ENCODE data around the gene SMARCA2.

SMARCA2 gene

GRCh38 chr9:2242831-2243330, 227.7 kb downstream of the SMARCA2 start:
- TF ChIP-seq CTCF (IDR thresholded peaks at IDR 0.05; ENCODE audit: insufficient read depth, low read depth, low read length, missing control alignments) = no peak
- no peak for DNase-seq (ENCODE audit: low read depth)

More at GRCh38 chr9:2242831-2243330, 227.7 kb downstream of the SMARCA2 start:
- peak overlapping the region; percentile 58 for H3K4me3 ChIP-seq (ENCODE audit: low read length)
